GM13977 (cell line): ENCODE data around the gene BIVM.

Source experiments
- DNase-seq: peaks from one replicate; pipeline ENCODE4 v3.0.0; 2012; ENCODE audit warnings: low spot score
- CTCF ChIP-seq: IDR thresholded peaks from 2 replicates; pipeline ENCODE4 v1.5.1; 2012; ENCODE audit warnings: mild to moderate bottlenecking, control low read depth; ENCODE audit not compliant: insufficient read depth; ENCODE audit errors: extremely low read depth, missing control alignments
- in situ Hi-C: fragments of 300-500 bp; cut with MboI; formaldehyde crosslinking; loops from one replicate; pipeline ENCODE4 v1.12.0; 2022; ENCODE audit warnings: low sequenced_read_pairs, low pct_unique_long_range_greater_than_20kb, mixed read lengths, inconsistent platforms; ENCODE audit not compliant: unreplicated experiment

Gene BIVM

GRCh38 chr13:102838982-102839381 lies 40.1 kb downstream of the BIVM start:
- no peak for TF ChIP-seq CTCF
- in situ Hi-C loops = no loop called here
- DNase-seq = no peak

GRCh38 chr13:102839462-102839861 lies 40.5 kb downstream of the BIVM start:
- no peak for DNase-seq
- in situ Hi-C loops = no loop called here

GRCh38 chr13:102845289-102845629 lies 46.3 kb downstream of the BIVM start:
- TF ChIP-seq CTCF = no peak
- DNase-seq = no peak
- in situ Hi-C loops = loop anchor here (10.0 kb wide), 1 partner anchor 250 kb away; the partner anchor contains the start of gene TPP2

More at GRCh38 chr13:102839462-102839861, 40.5 kb downstream of the BIVM start:
- no peak for TF ChIP-seq CTCF

GRCh38 chr13:102845630-102846260 lies 46.8 kb downstream of the BIVM start, which contains the start of gene ERCC5:
ERCC5 (plus strand) TSS chr13:102846032; CDS start chr13:102846267, 235 bp downstream.
- DNase-seq = peak; percentile 72
- in situ Hi-C loops = loop anchor here (10.0 kb wide), 1 partner anchor 251 kb away; the partner anchor contains the start of gene TPP2
- peak; percentile 42 for TF ChIP-seq CTCF

- DNase-seq = peak; percentile 22
- in situ Hi-C loops = loop anchor here (10.0 kb wide), 1 partner anchor 252 kb away; the partner anchor contains the start of gene TPP2
- TF ChIP-seq CTCF = no peak
Measured at GRCh38 chr13:102846261-102847015, 47.5 kb downstream of the BIVM start.

GRCh38 chr13:102847272-102848234 lies 48.6 kb downstream of the BIVM start:
- in situ Hi-C loops = loop anchor here (10.0 kb wide), 1 partner anchor 253 kb away; the partner anchor contains the start of gene TPP2
- no peak for DNase-seq
- peak; percentile 80 for TF ChIP-seq CTCF
